SK-N-SH (cell line): Measurements from ENCODE around the gene LAMC2.

ENCODE experiments used
- POLR2AphosphoS5 ChIP-seq: IDR thresholded peaks from 2 replicates; pipeline ENCODE4 v1.6.1; 2012; ENCODE audit warnings: low read depth, low read length
- TF ChIP-seq, protein P1 (sequence below): fragments of 200-600 bp; sonication (generic); IDR thresholded peaks from 2 replicates; pipeline ENCODE4 v1.6.1; 2017; ENCODE audit warnings: antibody characterized with exemption, mild to moderate bottlenecking, moderate library complexity

- TF ChIP-seq, protein P1, sequence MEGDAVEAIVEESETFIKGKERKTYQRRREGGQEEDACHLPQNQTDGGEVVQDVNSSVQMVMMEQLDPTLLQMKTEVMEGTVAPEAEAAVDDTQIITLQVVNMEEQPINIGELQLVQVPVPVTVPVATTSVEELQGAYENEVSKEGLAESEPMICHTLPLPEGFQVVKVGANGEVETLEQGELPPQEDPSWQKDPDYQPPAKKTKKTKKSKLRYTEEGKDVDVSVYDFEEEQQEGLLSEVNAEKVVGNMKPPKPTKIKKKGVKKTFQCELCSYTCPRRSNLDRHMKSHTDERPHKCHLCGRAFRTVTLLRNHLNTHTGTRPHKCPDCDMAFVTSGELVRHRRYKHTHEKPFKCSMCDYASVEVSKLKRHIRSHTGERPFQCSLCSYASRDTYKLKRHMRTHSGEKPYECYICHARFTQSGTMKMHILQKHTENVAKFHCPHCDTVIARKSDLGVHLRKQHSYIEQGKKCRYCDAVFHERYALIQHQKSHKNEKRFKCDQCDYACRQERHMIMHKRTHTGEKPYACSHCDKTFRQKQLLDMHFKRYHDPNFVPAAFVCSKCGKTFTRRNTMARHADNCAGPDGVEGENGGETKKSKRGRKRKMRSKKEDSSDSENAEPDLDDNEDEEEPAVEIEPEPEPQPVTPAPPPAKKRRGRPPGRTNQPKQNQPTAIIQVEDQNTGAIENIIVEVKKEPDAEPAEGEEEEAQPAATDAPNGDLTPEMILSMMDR, result no peak
- TF ChIP-seq POLR2AphosphoS5, result no peak
Observed at GRCh38 chr1:183236158-183236725, 50.2 kb downstream of the LAMC2 start.
